A204.1 (cell line): ENCODE measurements around the gene LMF1.
"Not testable (repeated sequence)": the region's sequence is repeated elsewhere in the genome, so short reads cannot be mapped to it uniquely, and the experiment has no call there.

Experiments
- FAIRE-seq: peaks from 2 replicates; lab custom pipeline; 2012; peaks lifted over from hg19 to GRCh38; lab: Jason Lieb, UNC

LMF1 gene

GRCh38 chr16:866252-866896 is 104.4 kb downstream of the LMF1 start:
- FAIRE-seq, result no peak

GRCh38 chr16:865026-865425 is 105.8 kb downstream of the LMF1 start:
- FAIRE-seq, result no peak

- FAIRE-seq, result no peak
These were observed 109.3 kb downstream of the LMF1 start for GRCh38 chr16:861446-861845.

- FAIRE-seq, result no peak
These were observed 109.9 kb downstream of the LMF1 start for GRCh38 chr16:860891-861290.

- FAIRE-seq, result not testable (repeated sequence)
These were observed 111.8 kb downstream of the LMF1 start for GRCh38 chr16:858971-859370.

GRCh38 chr16:858441-858840 is 112.3 kb downstream of the LMF1 start:
- FAIRE-seq, result not testable (repeated sequence)

GRCh38 chr16:856811-857210 is 114.0 kb downstream of the LMF1 start:
- no peak for FAIRE-seq

- FAIRE-seq, result no peak
These were observed 114.7 kb downstream of the LMF1 start for GRCh38 chr16:856101-856500.

GRCh38 chr16:855471-855870 is 115.3 kb downstream of the LMF1 start:
- FAIRE-seq, result no peak

- no peak for FAIRE-seq
These were observed 115.9 kb downstream of the LMF1 start for GRCh38 chr16:854808-855410.

- no peak for FAIRE-seq
These were observed 116.6 kb downstream of the LMF1 start for GRCh38 chr16:853981-854807.

GRCh38 chr16:853306-853705 is 117.5 kb downstream of the LMF1 start:
- FAIRE-seq, result no peak

GRCh38 chr16:852451-853185 is 118.2 kb downstream of the LMF1 start:
- FAIRE-seq, result no peak

- no peak for FAIRE-seq
These were observed 118.9 kb downstream of the LMF1 start for GRCh38 chr16:851871-852270.

GRCh38 chr16:851209-851810 is 119.5 kb downstream of the LMF1 start:
- FAIRE-seq, result no peak

GRCh38 chr16:850668-851067 is 120.1 kb downstream of the LMF1 start:
- no peak for FAIRE-seq

- FAIRE-seq, result no peak
These were observed 122.1 kb downstream of the LMF1 start for GRCh38 chr16:848510-849253.

- FAIRE-seq, result no peak
These were observed 122.9 kb downstream of the LMF1 start for GRCh38 chr16:847681-848445.

- FAIRE-seq, result no peak
These were observed 123.6 kb downstream of the LMF1 start for GRCh38 chr16:847151-847550.

- FAIRE-seq, result no peak
These were observed 125.4 kb downstream of the LMF1 start for GRCh38 chr16:845351-845745.
